ENCODE results near the gene CAMKMT.
"Not testable (repeated sequence)": the region's sequence is repeated elsewhere in the genome, so short reads cannot be mapped to it uniquely, and the experiment has no call there.

The CAMKMT gene

DNA sequence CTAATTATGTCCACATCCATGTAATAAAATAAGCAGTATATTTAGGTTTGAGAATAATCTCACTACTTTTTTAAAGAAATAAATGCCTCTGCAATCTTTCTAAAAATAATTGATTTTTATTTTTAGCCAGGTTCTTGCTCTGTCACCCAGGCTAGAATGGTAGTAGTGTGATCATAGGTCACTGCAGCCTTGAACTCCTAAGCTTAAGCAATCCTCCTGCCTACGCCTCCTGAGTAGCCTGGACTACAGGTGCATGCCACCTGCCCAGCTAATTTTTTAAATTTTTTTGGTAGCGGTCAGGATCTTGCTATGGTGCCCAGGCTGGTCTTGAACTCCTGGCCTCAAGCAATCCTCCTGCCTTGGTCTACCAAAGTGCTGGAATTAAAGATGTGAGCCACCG, 133.3 kb downstream of the CAMKMT start:
- Histone ChIP-seq H3K36me3 (ENCODE audit: control insufficient read depth in 4 of 4, insufficient read depth in 4 of 4, low read length in 3 of 4) (no peaks in the 10 kb centered on the region), H3K4me3 (ENCODE audit: control insufficient read depth in 1 of 7, extremely low read depth in 1 of 7, insufficient read depth in 4 of 7, low read depth in 2 of 7, low read length in 6 of 7) (no peak overlapping the region), H3K9me3 (ENCODE audit: control extremely low read depth in 1 of 5, control insufficient read depth in 4 of 5, insufficient read depth in 2 of 5, low read depth in 1 of 5, low read length in 4 of 5) (no peaks in the 10 kb centered on the region), H3K27me3 (replicated peaks in 2 of 5; ENCODE audit: control insufficient read depth in 4 of 5, insufficient read depth in 5 of 5, low read length in 4 of 5) (no peaks in the 10 kb centered on the region), H3K27ac (ENCODE audit: insufficient read depth in 1 of 2, low read depth in 1 of 2, low read length in 2 of 2, poor library complexity in 1 of 2, severe bottlenecking in 2 of 2) (no peak overlapping the region), H3K4me1 (ENCODE audit: control extremely low read depth in 1 of 4, control insufficient read depth in 4 of 4, insufficient read depth in 4 of 4, low read length in 3 of 4) (no peaks in the 10 kb centered on the region)
- ChIA-PET POLR2A (no interaction called here), CTCF (interaction anchor here (0.5 to 1.4 kb wide), 2 partner anchors 16 to 658 kb away, joined by 3 read pairs; no protein-coding TSS in a partner anchor)
- 100% methylated on average over 3 of the region's 3 CpGs for WGBS (ENCODE audit: insufficient coverage)
- no peak for DNase-seq

DNA sequence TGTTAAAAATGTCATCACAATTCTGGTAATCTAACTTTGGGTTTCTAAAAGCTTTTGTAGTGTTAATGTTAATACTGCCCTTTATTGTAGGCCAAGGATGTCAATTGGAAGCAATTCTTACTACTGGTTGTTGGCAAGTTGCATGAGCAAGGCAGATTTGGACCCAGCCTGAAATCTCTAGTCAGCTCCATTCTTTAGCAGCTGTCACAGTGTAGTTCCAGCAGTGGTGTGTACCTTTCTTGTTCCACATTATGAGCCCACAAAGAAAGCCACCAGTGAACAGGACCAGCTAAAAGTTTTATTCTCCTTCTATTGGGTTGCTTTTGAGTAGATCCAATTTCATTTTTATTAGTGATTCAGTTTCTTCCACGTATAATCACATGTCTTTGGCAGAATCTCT, 133.8 kb downstream of the CAMKMT start:
- ChIA-PET CTCF (interaction anchor here (1.4 kb wide), 1 partner anchor 16 kb away, joined by 3 read pairs; no protein-coding TSS in a partner anchor), POLR2A (no interaction called here)
- no peaks in the 10 kb centered on the region for H3K36me3 ChIP-seq (ENCODE audit: control insufficient read depth in 4 of 4, insufficient read depth in 4 of 4, low read length in 3 of 4)
- H3K4me1 ChIP-seq (ENCODE audit: control extremely low read depth in 1 of 4, control insufficient read depth in 4 of 4, insufficient read depth in 4 of 4, low read length in 3 of 4), result no peaks in the 10 kb centered on the region
- H3K27ac ChIP-seq (ENCODE audit: insufficient read depth in 1 of 2, low read depth in 1 of 2, low read length in 2 of 2, poor library complexity in 1 of 2, severe bottlenecking in 2 of 2), result no peak overlapping the region
- WGBS (ENCODE audit: insufficient coverage), result no CpG with 5 or more reads among the region's 1 CpG
- H3K9me3 ChIP-seq (ENCODE audit: control extremely low read depth in 1 of 5, control insufficient read depth in 4 of 5, insufficient read depth in 2 of 5, low read depth in 1 of 5, low read length in 4 of 5), result no peaks in the 10 kb centered on the region
- H3K4me3 ChIP-seq (ENCODE audit: control insufficient read depth in 1 of 7, extremely low read depth in 1 of 7, insufficient read depth in 4 of 7, low read depth in 2 of 7, low read length in 6 of 7), result no peak overlapping the region
- no peaks in the 10 kb centered on the region for H3K27me3 ChIP-seq (replicated peaks in 2 of 5; ENCODE audit: control insufficient read depth in 4 of 5, insufficient read depth in 5 of 5, low read length in 4 of 5)
- DNase-seq, result no peak

DNA sequence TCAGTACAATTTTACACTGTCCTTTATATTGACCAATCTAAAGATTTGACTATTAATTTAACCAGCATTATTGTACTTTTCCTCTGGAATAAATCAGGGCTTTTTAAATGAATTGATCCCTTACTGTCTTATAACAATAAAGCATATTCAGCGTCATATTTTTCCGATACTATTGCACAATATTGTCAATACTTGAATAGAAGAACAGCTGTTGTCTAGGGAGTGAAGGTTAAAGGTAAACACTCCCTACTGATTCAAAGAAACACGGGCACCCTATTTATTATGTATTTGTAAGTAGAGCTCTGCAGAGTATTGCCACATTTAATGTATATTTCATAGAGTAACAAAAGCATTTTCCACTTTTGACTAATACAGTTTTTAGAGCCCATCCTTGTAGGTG, 134.4 kb downstream of the CAMKMT start:
- DNase-seq, result no peak
- Histone ChIP-seq H3K27me3 (replicated peaks in 2 of 5; ENCODE audit: control insufficient read depth in 4 of 5, insufficient read depth in 5 of 5, low read length in 4 of 5) (no peaks in the 10 kb centered on the region), H3K4me3 (ENCODE audit: control insufficient read depth in 1 of 7, extremely low read depth in 1 of 7, insufficient read depth in 4 of 7, low read depth in 2 of 7, low read length in 6 of 7) (no peak overlapping the region), H3K27ac (ENCODE audit: insufficient read depth in 1 of 2, low read depth in 1 of 2, low read length in 2 of 2, poor library complexity in 1 of 2, severe bottlenecking in 2 of 2) (no peak overlapping the region), H3K9me3 (ENCODE audit: control extremely low read depth in 1 of 5, control insufficient read depth in 4 of 5, insufficient read depth in 2 of 5, low read depth in 1 of 5, low read length in 4 of 5) (no peaks in the 10 kb centered on the region), H3K4me1 (ENCODE audit: control extremely low read depth in 1 of 4, control insufficient read depth in 4 of 4, insufficient read depth in 4 of 4, low read length in 3 of 4) (no peaks in the 10 kb centered on the region), H3K36me3 (ENCODE audit: control insufficient read depth in 4 of 4, insufficient read depth in 4 of 4, low read length in 3 of 4) (no peaks in the 10 kb centered on the region)
- ChIA-PET CTCF (interaction anchor here (1.0 kb wide), 1 partner anchor 17 kb away, joined by 3 read pairs; no protein-coding TSS in a partner anchor), POLR2A (no interaction called here)
- WGBS (ENCODE audit: insufficient coverage), result no CpG with 5 or more reads among the region's 3 CpGs

DNA sequence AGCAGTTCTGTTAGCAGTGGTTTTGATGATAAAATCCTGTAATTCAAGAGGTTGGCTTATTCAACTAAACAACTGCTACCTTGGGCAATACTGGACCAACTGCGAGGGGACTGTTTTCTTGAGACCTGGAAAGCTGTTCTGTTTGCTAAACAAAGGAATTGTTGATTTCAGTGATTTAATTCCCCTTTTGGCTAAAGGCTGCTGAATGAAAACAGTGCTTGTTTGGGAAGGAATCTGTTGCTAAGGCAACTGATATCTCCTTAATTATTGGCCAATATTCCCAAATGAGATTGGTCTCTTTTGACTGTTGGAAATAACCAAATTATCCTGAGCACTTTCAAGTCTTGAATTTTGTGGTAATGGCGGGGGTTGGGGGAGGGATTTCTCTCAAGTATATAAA, 136.8 kb downstream of the CAMKMT start:
- WGBS (ENCODE audit: insufficient coverage), result 100% methylated on average over 1 of the region's 2 CpGs

DNA sequence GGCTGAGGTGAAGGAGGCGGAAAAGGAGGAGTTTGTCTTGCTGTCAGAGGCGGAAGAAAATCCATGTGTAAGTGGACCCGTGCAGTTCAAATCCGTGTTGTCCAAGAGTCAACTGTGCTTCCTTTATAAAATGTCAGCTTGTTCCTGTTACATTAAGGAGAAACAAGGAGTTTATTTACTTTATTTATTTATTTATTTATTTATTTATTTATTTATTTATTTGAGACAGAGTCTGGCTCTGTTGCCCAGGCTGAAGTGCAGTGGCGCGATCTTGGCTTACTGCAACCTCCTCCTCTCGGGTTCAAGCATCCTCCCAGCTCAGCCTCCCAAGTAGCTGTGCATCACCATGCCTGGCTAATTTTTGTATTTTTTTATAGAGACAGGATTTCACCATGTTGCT, 143.9 kb downstream of the CAMKMT start:
- WGBS (ENCODE audit: insufficient coverage), result 100% methylated on average over 6 of the region's 7 CpGs
- H3K27me3 ChIP-seq (replicated peaks in 2 of 5; ENCODE audit: control insufficient read depth in 4 of 5, insufficient read depth in 5 of 5, low read length in 4 of 5), result not testable (repeated sequence)

More for the DNA sequence above, 136.8 kb downstream of the CAMKMT start:
- ChIA-PET POLR2A (no interaction called here), CTCF (no interaction called here)
- no peaks in the 10 kb centered on the region for H3K36me3 ChIP-seq (ENCODE audit: control insufficient read depth in 4 of 4, insufficient read depth in 4 of 4, low read length in 3 of 4)
- H3K4me3 ChIP-seq (ENCODE audit: control insufficient read depth in 1 of 7, extremely low read depth in 1 of 7, insufficient read depth in 4 of 7, low read depth in 2 of 7, low read length in 6 of 7), result no peak overlapping the region
- no peak for DNase-seq
- H3K27ac ChIP-seq (ENCODE audit: insufficient read depth in 1 of 2, low read depth in 1 of 2, low read length in 2 of 2, poor library complexity in 1 of 2, severe bottlenecking in 2 of 2), result no peak overlapping the region
- H3K4me1 ChIP-seq (ENCODE audit: control extremely low read depth in 1 of 4, control insufficient read depth in 4 of 4, insufficient read depth in 4 of 4, low read length in 3 of 4), result no peaks in the 10 kb centered on the region
- H3K9me3 ChIP-seq (ENCODE audit: control extremely low read depth in 1 of 5, control insufficient read depth in 4 of 5, insufficient read depth in 2 of 5, low read depth in 1 of 5, low read length in 4 of 5), result no peaks in the 10 kb centered on the region
- no peaks in the 10 kb centered on the region for H3K27me3 ChIP-seq (replicated peaks in 2 of 5; ENCODE audit: control insufficient read depth in 4 of 5, insufficient read depth in 5 of 5, low read length in 4 of 5)

DNA sequence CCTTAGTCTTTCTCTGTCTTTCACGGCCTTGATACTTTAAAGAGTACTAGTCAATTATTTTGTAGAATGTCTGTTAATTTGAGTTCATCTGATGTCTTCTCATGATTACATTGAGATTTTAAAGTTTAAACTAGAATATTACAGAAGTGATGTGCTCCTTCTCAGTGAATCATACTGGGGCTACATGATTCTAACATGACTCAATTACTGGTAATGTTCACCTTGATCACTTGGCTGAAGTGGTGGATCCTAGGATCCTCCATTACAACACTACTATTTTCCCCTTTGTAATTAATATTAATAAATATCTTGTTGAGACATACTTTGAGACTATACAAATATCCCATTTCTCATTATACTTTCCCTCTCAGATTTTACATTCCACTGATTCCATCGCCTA, 148.5 kb downstream of the CAMKMT start:
- no peaks in the 10 kb centered on the region for H3K4me1 ChIP-seq (ENCODE audit: control extremely low read depth in 1 of 4, control insufficient read depth in 4 of 4, insufficient read depth in 4 of 4, low read length in 3 of 4)
- H3K36me3 ChIP-seq (ENCODE audit: control insufficient read depth in 4 of 4, insufficient read depth in 4 of 4, low read length in 3 of 4), result no peaks in the 10 kb centered on the region
- CTCF ChIA-PET, result no interaction called here
- no peaks in the 10 kb centered on the region for H3K27me3 ChIP-seq (replicated peaks in 2 of 5; ENCODE audit: control insufficient read depth in 4 of 5, insufficient read depth in 5 of 5, low read length in 4 of 5)
- WGBS (ENCODE audit: insufficient coverage), result no CpG with 5 or more reads among the region's 2 CpGs
- H3K4me3 ChIP-seq (ENCODE audit: control insufficient read depth in 1 of 7, extremely low read depth in 1 of 7, insufficient read depth in 4 of 7, low read depth in 2 of 7, low read length in 6 of 7), result no peak overlapping the region
- H3K27ac ChIP-seq (ENCODE audit: insufficient read depth in 1 of 2, low read depth in 1 of 2, low read length in 2 of 2, poor library complexity in 1 of 2, severe bottlenecking in 2 of 2), result no peak overlapping the region
- H3K9me3 ChIP-seq (ENCODE audit: control extremely low read depth in 1 of 5, control insufficient read depth in 4 of 5, insufficient read depth in 2 of 5, low read depth in 1 of 5, low read length in 4 of 5), result peaks cover 0 to 3% (median 0%) of the 10 kb centered on the region in 5 experiments
- DNase-seq, result no peak
- POLR2A ChIA-PET, result no interaction called here

More for the DNA sequence above, 143.9 kb downstream of the CAMKMT start:
- H3K4me1 ChIP-seq (ENCODE audit: control extremely low read depth in 1 of 4, control insufficient read depth in 4 of 4, insufficient read depth in 4 of 4, low read length in 3 of 4); H3K4me3 ChIP-seq (ENCODE audit: control insufficient read depth in 1 of 7, extremely low read depth in 1 of 7, insufficient read depth in 4 of 7, low read depth in 2 of 7, low read length in 6 of 7); H3K27ac ChIP-seq (ENCODE audit: insufficient read depth in 1 of 2, low read depth in 1 of 2, low read length in 2 of 2, poor library complexity in 1 of 2, severe bottlenecking in 2 of 2); CTCF ChIA-PET; H3K9me3 ChIP-seq (ENCODE audit: control extremely low read depth in 1 of 5, control insufficient read depth in 4 of 5, insufficient read depth in 2 of 5, low read depth in 1 of 5, low read length in 4 of 5); H3K36me3 ChIP-seq (ENCODE audit: control insufficient read depth in 4 of 4, insufficient read depth in 4 of 4, low read length in 3 of 4); DNase-seq: not testable (repeated sequence)
- POLR2A ChIA-PET, result interaction anchor here (0.6 kb wide), 1 partner anchor 37 kb away, joined by 3 read pairs; no protein-coding TSS in a partner anchor

DNA sequence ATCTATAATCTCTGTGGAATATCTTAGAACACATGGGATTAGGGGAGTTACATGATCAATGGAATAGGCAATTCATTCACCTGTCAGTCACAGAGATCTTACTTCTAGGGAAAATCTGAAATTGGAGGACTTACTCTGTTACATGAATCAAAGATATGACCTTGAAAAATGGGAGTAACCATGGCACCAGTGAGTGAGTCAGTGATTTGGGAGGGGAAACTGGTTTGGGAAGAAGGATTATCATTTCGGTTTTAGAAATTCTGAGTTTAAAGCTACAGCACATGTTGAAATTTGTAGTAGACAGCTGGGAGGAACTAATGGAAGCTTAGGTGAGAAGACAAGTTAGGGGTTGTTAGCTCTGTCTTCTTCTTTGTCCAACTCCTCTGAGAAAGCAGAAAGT, 153.7 kb downstream of the CAMKMT start:
- H3K4me3 ChIP-seq (ENCODE audit: control insufficient read depth in 1 of 7, extremely low read depth in 1 of 7, insufficient read depth in 4 of 7, low read depth in 2 of 7, low read length in 6 of 7), result no peak overlapping the region
- ChIA-PET CTCF (no interaction called here), POLR2A (no interaction called here)
- H3K4me1 ChIP-seq (ENCODE audit: control extremely low read depth in 1 of 4, control insufficient read depth in 4 of 4, insufficient read depth in 4 of 4, low read length in 3 of 4), result no peaks in the 10 kb centered on the region
- H3K9me3 ChIP-seq (ENCODE audit: control extremely low read depth in 1 of 5, control insufficient read depth in 4 of 5, insufficient read depth in 2 of 5, low read depth in 1 of 5, low read length in 4 of 5), result peaks cover 0 to 3% (median 0%) of the 10 kb centered on the region in 5 experiments
- no peak overlapping the region for H3K27ac ChIP-seq (ENCODE audit: insufficient read depth in 1 of 2, low read depth in 1 of 2, low read length in 2 of 2, poor library complexity in 1 of 2, severe bottlenecking in 2 of 2)
- H3K36me3 ChIP-seq (ENCODE audit: control insufficient read depth in 4 of 4, insufficient read depth in 4 of 4, low read length in 3 of 4), result no peaks in the 10 kb centered on the region
- no peaks in the 10 kb centered on the region for H3K27me3 ChIP-seq (replicated peaks in 2 of 5; ENCODE audit: control insufficient read depth in 4 of 5, insufficient read depth in 5 of 5, low read length in 4 of 5)
- no CpG with 5 or more reads among the region's 1 CpG for WGBS (ENCODE audit: insufficient coverage)
- DNase-seq, result no peak
